ENCODE data around the gene GGA2.

DNA sequence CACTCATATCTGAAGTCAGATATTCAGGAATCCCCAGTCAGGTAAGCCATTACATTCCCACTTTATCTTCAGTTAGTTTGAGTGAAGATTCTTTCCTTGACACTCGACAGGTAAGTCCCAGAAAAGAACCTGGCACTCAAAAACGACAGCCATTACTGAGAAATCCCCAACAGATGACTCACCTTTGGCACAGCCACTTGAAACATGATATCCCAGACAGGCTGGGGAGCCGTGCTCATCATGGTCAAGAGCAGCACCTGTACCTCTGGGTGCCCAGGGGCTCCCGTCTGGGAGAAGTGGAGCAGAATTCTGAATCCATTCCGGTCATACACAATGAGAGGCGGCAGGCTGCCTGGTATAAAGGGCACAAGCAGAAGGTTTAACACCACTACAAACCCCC is 40.5 kb downstream of the GGA2 start:
- TF ChIP-seq, protein P1, sequence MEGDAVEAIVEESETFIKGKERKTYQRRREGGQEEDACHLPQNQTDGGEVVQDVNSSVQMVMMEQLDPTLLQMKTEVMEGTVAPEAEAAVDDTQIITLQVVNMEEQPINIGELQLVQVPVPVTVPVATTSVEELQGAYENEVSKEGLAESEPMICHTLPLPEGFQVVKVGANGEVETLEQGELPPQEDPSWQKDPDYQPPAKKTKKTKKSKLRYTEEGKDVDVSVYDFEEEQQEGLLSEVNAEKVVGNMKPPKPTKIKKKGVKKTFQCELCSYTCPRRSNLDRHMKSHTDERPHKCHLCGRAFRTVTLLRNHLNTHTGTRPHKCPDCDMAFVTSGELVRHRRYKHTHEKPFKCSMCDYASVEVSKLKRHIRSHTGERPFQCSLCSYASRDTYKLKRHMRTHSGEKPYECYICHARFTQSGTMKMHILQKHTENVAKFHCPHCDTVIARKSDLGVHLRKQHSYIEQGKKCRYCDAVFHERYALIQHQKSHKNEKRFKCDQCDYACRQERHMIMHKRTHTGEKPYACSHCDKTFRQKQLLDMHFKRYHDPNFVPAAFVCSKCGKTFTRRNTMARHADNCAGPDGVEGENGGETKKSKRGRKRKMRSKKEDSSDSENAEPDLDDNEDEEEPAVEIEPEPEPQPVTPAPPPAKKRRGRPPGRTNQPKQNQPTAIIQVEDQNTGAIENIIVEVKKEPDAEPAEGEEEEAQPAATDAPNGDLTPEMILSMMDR (IDR thresholded peaks at IDR 0.05): no peak
- TF ChIP-seq POLR2A (IDR thresholded peaks at IDR 0.05) (no peak), EP300 (IDR thresholded peaks at IDR 0.05) (no peak)
